Right renal cortex interstitium (tissue), 3 donors: ENCODE measurements around the gene FES. TPM values are rescaled to one million over a fixed set of nuclear protein-coding genes. Genes with fewer than 3 reads are reported as not detected.

ENCODE experiments used
- polyA plus RNA-seq, 3 donors: library from polyadenylated mRNA; unstranded; fragments of 120-200 nt; gene quantifications; one replicate each; pipeline ENCODE4 v1.2.1, GENCODE V29; 2013; ENCODE audit not compliant: insufficient read length in 3 of 3

Gene FES
- polyA plus RNA-seq, 3 donors: 9.7 to 14.1 (median 12.0) TPM

Other genes starting within 250 kb of the FES start
- 10 to 100 TPM; 11.3 to 13.9 (median 12.9) TPM for gene BLM, start 167.2 kb upstream of the FES start, polyA plus RNA-seq
- gene FURIN, start 15.9 kb upstream of the FES start, polyA plus RNA-seq: 10 to 100 TPM; 41.1 to 46.6 (median 42.1) TPM
- 10 to 100 TPM; 36.0 to 40.8 (median 37.8) TPM for gene MAN2A2, start 18.8 kb downstream of the FES start, polyA plus RNA-seq
- gene HDDC3, start 48.0 kb downstream of the FES start, polyA plus RNA-seq: 10 to 100 TPM; 12.5 to 16.1 (median 15.9) TPM
- gene UNC45A, start 50.8 kb downstream of the FES start, polyA plus RNA-seq: 10 to 100 TPM; 62.1 to 67.2 (median 65.8) TPM
- 10 to 100 TPM; 13.0 to 16.0 (median 15.1) TPM for gene RCCD1, start 70.4 kb downstream of the FES start, polyA plus RNA-seq
- 10 to 100 TPM; 75.6 to 95.3 (median 84.5) TPM for gene PRC1, start 110.0 kb downstream of the FES start, polyA plus RNA-seq
- gene VPS33B, start 138.1 kb downstream of the FES start, polyA plus RNA-seq: 10 to 100 TPM; 16.8 to 20.3 (median 19.3) TPM
- gene SV2B, start 215.8 kb downstream of the FES start, polyA plus RNA-seq: 1 to 10 TPM in 1 of 3 donors, under 1 TPM in 2; 0.74 to 1.2 (median 0.86) TPM